SIG-M5 treated with dmso at 0.1 percent for 504 hours (cell line): ENCODE measurements around the gene LINC01488.

Experiments used
- DNase-seq: peaks from one replicate; lab custom pipeline; 2025; ENCODE audit not compliant: unreplicated experiment; lab: John Stamatoyannopoulos, UW

The LINC01488 gene

GRCh38 chr11:69476509-69476961, 4.9 kb upstream of the LINC01488 start:
- DNase-seq, result no peak

GRCh38 chr11:69477086-69477485, 4.4 kb upstream of the LINC01488 start:
- DNase-seq, result no peak

GRCh38 chr11:69479591-69480271, 1.7 kb upstream of the LINC01488 start:
- DNase-seq, result peak; percentile 24

- no peak for DNase-seq
Observed at GRCh38 chr11:69480547-69481392, 693 bp upstream of the LINC01488 start.

- no peak for DNase-seq
Observed at GRCh38 chr11:69482322-69482721, 859 bp downstream of the LINC01488 start.

- DNase-seq, result no peak
Observed at GRCh38 chr11:69483170-69483569, 1.7 kb downstream of the LINC01488 start.

GRCh38 chr11:69483691-69484426, 2.4 kb downstream of the LINC01488 start:
- DNase-seq, result no peak

- DNase-seq, result no peak
Observed at GRCh38 chr11:69484427-69485259, 3.2 kb downstream of the LINC01488 start.

GRCh38 chr11:69485337-69486041, 4.0 kb downstream of the LINC01488 start:
- DNase-seq, result no peak

GRCh38 chr11:69486056-69486772, 4.8 kb downstream of the LINC01488 start:
- no peak for DNase-seq

- DNase-seq, result no peak
Observed at GRCh38 chr11:69486773-69487291, 5.4 kb downstream of the LINC01488 start.

- no peak for DNase-seq
Observed at GRCh38 chr11:69487391-69487790, 5.9 kb downstream of the LINC01488 start.

GRCh38 chr11:69487849-69488542, 6.5 kb downstream of the LINC01488 start:
- DNase-seq, result no peak

- no peak for DNase-seq
Observed at GRCh38 chr11:69488543-69488940, 7.1 kb downstream of the LINC01488 start.

- DNase-seq, result no peak
Observed at GRCh38 chr11:69489031-69489745, 7.7 kb downstream of the LINC01488 start.

- no peak for DNase-seq
Observed at GRCh38 chr11:69489746-69490365, 8.4 kb downstream of the LINC01488 start.

- no peak for DNase-seq
Observed at GRCh38 chr11:69490516-69490915, 9.1 kb downstream of the LINC01488 start.
